ENCODE data around the gene SH3RF2.

DNA sequence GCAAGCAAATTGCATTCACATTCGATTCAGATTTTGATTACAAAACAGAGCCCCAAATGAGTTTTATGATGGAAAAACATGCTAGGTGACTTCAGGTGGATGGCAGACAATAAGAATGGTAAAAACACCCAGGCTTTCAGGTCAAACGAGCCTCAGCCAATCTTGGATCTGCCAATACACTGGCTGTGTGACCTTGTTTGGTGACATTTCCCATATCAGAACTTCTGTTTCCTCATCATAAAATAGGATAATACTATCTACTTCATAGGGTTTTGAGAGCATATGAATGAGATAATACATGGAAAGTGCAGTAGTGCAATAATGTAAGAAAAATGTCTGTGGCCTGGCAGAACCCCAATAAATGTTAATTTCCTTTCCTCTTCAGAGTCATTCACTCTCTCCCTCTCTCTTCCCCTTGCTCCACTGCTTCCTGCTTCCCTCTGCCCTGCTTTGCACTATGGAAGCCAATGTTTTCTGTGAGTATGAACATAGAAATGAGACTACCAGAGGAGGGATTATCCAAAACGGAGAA is 54.7 kb downstream of the SH3RF2 start:
- TF ChIP-seq CTCF (IDR thresholded peaks at IDR 0.05 in 4 of 5, conservative IDR thresholded peaks at IDR 0.05 in 1 of 5): no peak
- TF ChIP-seq POLR2A (IDR thresholded peaks at IDR 0.05): no peak
